GM12875 (cell line): ENCODE measurements around the gene RCL1.

Experiments used
- H3K4me3 ChIP-seq: one replicate; pipeline ENCODE4 v1.5.1; 2011; ENCODE audit warnings: low read depth, low read length, control low read depth
- TF ChIP-seq, protein P1 (sequence below): IDR thresholded peaks from 2 replicates; pipeline ENCODE4 v1.5.1; 2011; ENCODE audit warnings: low read depth, mild to moderate bottlenecking, control low read depth, inconsistent platforms, low read length, moderate library complexity, borderline replicate concordance; ENCODE audit not compliant: insufficient read depth

The RCL1 gene

GRCh38 chr9:4883326-4883873 is 90.7 kb downstream of the RCL1 start:
- H3K4me3 ChIP-seq = no peak overlapping the region
- TF ChIP-seq, protein P1, sequence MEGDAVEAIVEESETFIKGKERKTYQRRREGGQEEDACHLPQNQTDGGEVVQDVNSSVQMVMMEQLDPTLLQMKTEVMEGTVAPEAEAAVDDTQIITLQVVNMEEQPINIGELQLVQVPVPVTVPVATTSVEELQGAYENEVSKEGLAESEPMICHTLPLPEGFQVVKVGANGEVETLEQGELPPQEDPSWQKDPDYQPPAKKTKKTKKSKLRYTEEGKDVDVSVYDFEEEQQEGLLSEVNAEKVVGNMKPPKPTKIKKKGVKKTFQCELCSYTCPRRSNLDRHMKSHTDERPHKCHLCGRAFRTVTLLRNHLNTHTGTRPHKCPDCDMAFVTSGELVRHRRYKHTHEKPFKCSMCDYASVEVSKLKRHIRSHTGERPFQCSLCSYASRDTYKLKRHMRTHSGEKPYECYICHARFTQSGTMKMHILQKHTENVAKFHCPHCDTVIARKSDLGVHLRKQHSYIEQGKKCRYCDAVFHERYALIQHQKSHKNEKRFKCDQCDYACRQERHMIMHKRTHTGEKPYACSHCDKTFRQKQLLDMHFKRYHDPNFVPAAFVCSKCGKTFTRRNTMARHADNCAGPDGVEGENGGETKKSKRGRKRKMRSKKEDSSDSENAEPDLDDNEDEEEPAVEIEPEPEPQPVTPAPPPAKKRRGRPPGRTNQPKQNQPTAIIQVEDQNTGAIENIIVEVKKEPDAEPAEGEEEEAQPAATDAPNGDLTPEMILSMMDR = no peak

DNA sequence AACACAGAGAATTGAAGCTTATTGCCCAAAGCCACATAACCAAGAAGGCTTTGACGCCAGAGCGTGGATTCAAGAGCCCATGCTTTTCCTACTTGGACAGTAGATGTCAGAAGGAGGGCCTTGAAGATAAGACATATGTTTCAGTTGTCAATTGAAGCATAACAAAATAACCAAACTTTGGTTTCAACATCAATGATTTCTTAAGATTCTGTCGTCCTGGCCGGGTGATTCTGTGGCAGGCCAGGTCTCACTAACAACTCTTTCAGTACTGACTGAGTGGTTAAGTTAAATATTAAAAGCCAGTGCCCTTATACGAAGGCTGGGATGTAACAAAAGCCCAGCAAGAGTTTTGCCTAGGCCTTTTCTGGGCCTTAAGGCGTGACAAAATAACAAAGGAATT is 94.0 kb downstream of the RCL1 start:
- TF ChIP-seq, protein P1 = no peak
- no peak overlapping the region for H3K4me3 ChIP-seq

DNA sequence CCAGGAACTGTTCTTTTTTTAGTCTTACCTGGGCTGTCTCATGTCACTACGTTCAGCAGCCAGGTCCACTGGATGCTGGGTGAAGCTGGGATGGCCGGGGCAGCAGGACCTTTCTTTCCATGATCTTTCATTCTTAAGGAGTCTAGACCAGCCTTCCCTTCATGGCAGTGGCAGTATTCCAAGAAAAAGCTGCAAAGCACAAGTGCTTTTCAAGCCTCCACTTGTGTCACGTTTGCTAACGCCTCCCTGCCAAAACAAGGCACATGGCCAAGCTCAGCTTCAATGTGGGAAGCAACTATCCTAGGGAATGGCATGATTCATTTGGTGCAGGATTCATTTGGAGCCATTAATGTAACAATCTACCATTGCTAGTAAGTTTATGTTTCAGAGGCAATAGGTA is 94.8 kb downstream of the RCL1 start:
- TF ChIP-seq, protein P1 = no peak

DNA sequence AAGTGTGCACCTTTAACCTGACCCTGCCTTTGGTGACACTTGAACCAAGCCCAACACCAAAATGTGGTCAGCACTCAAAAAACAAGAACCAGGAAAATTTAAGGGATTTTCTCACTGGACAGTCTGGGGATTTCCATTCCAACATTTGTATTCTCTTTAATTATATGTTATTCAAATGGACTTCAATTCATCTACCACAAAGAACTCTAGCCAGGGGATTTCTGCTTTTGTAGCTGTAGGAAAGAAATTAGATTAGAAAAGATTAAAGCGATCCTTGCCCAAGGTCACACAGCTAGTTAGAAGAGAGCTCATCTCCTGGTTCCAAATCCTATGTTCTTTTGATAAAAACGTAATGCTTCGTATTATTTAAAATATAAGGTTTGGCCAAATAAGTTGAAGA is 97.5 kb downstream of the RCL1 start:
- TF ChIP-seq, protein P1 = no peak
- H3K4me3 ChIP-seq = no peak overlapping the region

More for the DNA sequence above, 94.8 kb downstream of the RCL1 start:
- no peak overlapping the region for H3K4me3 ChIP-seq

- TF ChIP-seq, protein P1 = no peak
- H3K4me3 ChIP-seq = no peak overlapping the region
Observed at GRCh38 chr9:4890929-4891328, 98.2 kb downstream of the RCL1 start.

DNA sequence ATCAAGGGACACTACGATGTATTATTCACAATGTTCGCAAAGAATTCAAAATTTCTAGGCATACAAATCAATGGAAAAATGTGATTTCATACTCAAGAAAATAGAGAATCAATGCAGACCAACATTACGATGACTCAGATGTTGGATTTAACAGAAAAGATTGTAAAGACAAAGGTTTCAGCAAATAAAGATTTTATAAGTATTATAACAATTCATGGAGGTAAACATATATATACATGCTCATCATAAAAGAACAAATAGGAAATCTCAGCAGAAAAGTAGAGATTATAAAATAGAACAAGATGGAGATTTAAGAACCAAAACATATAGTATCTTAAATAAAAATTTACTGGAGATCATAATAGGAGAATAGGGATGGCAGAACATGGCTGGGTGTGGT is 98.9 kb downstream of the RCL1 start:
- TF ChIP-seq, protein P1 = no peak
- H3K4me3 ChIP-seq = no peak overlapping the region

DNA sequence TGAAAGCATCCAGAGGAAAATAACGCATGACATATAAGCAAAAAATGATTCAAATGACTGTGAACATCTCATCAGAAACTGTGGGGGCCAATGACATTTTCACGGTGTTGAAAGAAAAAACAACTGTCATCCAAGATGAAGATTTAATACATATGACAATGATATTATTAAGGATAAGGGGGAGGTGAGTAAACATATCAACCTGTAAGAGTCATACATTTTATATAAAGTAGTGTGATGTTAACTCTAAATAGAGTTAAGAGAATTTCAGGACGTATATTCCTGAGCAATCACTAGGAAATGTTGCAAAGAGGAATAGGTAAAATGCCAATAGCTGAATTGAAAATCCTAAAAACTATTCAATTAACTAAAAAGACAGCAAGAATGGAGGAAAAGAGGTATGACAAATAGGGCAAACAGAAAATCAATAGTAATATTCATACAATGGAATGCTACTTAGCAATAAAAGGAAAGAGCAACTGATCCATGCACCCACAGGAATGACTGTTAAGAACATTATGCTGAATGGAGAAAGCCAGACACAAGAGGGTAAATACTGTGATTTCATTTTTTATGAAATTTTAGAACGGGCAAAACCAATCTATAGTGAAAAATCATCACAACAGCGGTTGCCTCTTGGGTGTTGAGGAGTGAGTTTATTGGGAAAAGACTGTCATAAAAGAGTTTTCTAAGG is 99.9 kb downstream of the RCL1 start:
- TF ChIP-seq, protein P1 = no peak
- no peak overlapping the region for H3K4me3 ChIP-seq
